PFSK-1 (cell line): ENCODE data around the gene TOB2.

ENCODE experiments used
- POLR2AphosphoS5 ChIP-seq: IDR thresholded peaks from 2 replicates; pipeline ENCODE4 v1.6.1; 2012; ENCODE audit warnings: low read depth, mild to moderate bottlenecking, control low read depth, low read length, moderate library complexity
- TAF1 ChIP-seq: IDR thresholded peaks from 2 replicates; pipeline ENCODE4 v1.6.1; 2012; ENCODE audit warnings: low read length, control low read depth, borderline replicate concordance; ENCODE audit not compliant: insufficient read depth

GRCh38 chr22:41395531-41396240 is 50.9 kb downstream of the TOB2 start:
- TF ChIP-seq POLR2AphosphoS5 = no peak
- no peak for TF ChIP-seq TAF1
